Caco-2 (cell line): ENCODE results near the gene MAP3K7. TPM values are rescaled to one million over a fixed set of nuclear protein-coding genes. Genes with fewer than 3 reads are reported as not detected.

ENCODE experiments used
- BruUV-seq: library from RNA; stranded (reverse); fragments of 400-500 nt; replicated peaks from 2 replicates; lab custom pipeline; 2021; lab: Mats Ljungman, UMichigan
- CTCF ChIA-PET: fragments of 300-600 bp; sonication (Branson Sonifier 250); formaldehyde crosslinking; loops from one replicate; lab custom pipeline; 2022; ENCODE audit warnings: antibody characterized with exemption; lab: Charles Lee
- POLR2A ChIA-PET: fragments of 300-600 bp; sonication (Branson Sonifier 250); formaldehyde crosslinking; loops from one replicate; lab custom pipeline; 2022; ENCODE audit warnings: antibody characterized with exemption; lab: Charles Lee
- DNase-seq, 2 experiments: peaks; one replicate each; pipeline versions ENCODE4 v3.0.0 to v3.0.0-alpha.2; 2020 to 2022
- H3K27me3 ChIP-seq: replicated peaks from 2 replicates; pipeline ENCODE4 v1.6.0; 2011; ENCODE audit warnings: low read length; ENCODE audit not compliant: control insufficient read depth, insufficient read depth
- H3K36me3 ChIP-seq: 2 replicates; pipeline ENCODE4 v1.5.1; 2011; ENCODE audit warnings: low read length; ENCODE audit not compliant: control insufficient read depth, insufficient read depth
- H3K4me1 ChIP-seq: fragments of 250-450 bp; sonication (Bioruptor Pico); 2 replicates; pipeline ENCODE4 v1.5.1; 2020; ENCODE audit warnings: mild to moderate bottlenecking
- H3K4me3 ChIP-seq: 2 replicates; pipeline ENCODE4 v1.5.1; 2011; ENCODE audit warnings: low read depth, mild to moderate bottlenecking, control low read depth, low read length
- H3K9me3 ChIP-seq: fragments of 250-450 bp; sonication (Bioruptor Pico); 2 replicates; pipeline ENCODE4 v1.5.1; 2020; ENCODE audit warnings: mild to moderate bottlenecking, moderate library complexity
- H3K27ac Mint-ChIP-seq: one replicate; pipeline ENCODE4 v1.8.0; 2022; ENCODE audit warnings: mixed read lengths; ENCODE audit not compliant: unreplicated experiment
- H3K27me3 Mint-ChIP-seq: one replicate; pipeline ENCODE4 v1.8.0; 2022; ENCODE audit warnings: mixed read lengths; ENCODE audit not compliant: insufficient read depth, unreplicated experiment
- H3K36me3 Mint-ChIP-seq: one replicate; pipeline ENCODE4 v1.8.0; 2022; ENCODE audit warnings: mild to moderate bottlenecking, mixed read lengths; ENCODE audit not compliant: insufficient read depth, unreplicated experiment
- H3K4me1 Mint-ChIP-seq: one replicate; pipeline ENCODE4 v1.8.0; 2022; ENCODE audit warnings: low read depth, mixed read lengths; ENCODE audit not compliant: unreplicated experiment
- H3K4me3 Mint-ChIP-seq: one replicate; pipeline ENCODE4 v1.8.0; 2022; ENCODE audit warnings: mild to moderate bottlenecking, moderate library complexity, mixed read lengths; ENCODE audit not compliant: unreplicated experiment
- H3K9me3 Mint-ChIP-seq: one replicate; pipeline ENCODE4 v1.8.0; 2022; ENCODE audit warnings: mixed read lengths; ENCODE audit not compliant: unreplicated experiment
- intact Hi-C: fragments of 100-400 bp; cut with micrococcal nuclease; formaldehyde crosslinking; loops from one replicate; pipeline ENCODE4 v1.10.0; 2022; ENCODE audit not compliant: unreplicated experiment
- total RNA-seq: library from RNA; stranded (reverse); gene quantifications from 2 replicates; pipeline ENCODE4 v1.2.3, GENCODE V29; 2022
- TF ChIP-seq, protein P1 (sequence below), 2 experiments: fragments of 200-600 bp in 1 of 2; IDR thresholded peaks; 1 replicate in 1 of 2; 2 replicates in 1 of 2; pipeline versions ENCODE4 v1.5.1 to v1.8.0; 2011 to 2022; ENCODE audit warnings: antibody characterized with exemption in 1 of 2, control low read depth in 1 of 2, inconsistent platforms in 1 of 2, low read depth in 1 of 2, low read length in 1 of 2, mild to moderate bottlenecking in 1 of 2, moderate library complexity in 1 of 2; ENCODE audit not compliant: insufficient read depth in 1 of 2, severe bottlenecking in 1 of 2, unreplicated experiment in 1 of 2

MAP3K7 gene
- total RNA-seq, 1 experiment from 2014 or later: 27.7 TPM

DNA sequence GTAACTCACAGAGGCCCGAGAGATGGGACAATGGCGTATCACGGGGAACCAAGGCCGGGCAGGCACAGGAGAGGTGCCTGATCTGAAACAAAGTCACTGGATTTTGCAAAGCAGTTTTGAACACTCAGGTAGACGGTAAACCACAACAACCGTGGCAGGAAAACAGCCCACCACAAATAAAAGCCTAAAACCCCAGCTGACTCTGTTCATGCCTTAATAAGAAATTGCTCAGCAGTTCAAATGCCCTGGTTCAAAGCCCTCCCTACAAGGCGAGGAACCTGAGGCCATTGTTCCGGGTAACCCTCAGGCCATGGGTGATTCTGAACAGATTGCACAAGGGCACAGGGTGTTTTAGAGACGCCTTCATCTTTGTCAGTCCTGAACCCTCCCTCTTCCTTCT lies 114.2 kb downstream of the MAP3K7 start:
- H3K4me1 Mint-ChIP-seq: no peaks in the 10 kb centered on the region
- no peak for DNase-seq
- CTCF ChIA-PET: no interaction called here
- BruUV-seq: no TSS peak
- no peaks in the 10 kb centered on the region; the same call in 1 of the 2 replicates for H3K27me3 ChIP-seq
- POLR2A ChIA-PET: no interaction called here
- H3K4me1 ChIP-seq: no peaks in the 10 kb centered on the region
- no peak overlapping the region for H3K4me3 Mint-ChIP-seq
- intact Hi-C loops: loop anchor here (10.0 kb wide), 1 partner anchor 388 kb away; no protein-coding TSS in a partner anchor
- H3K27me3 Mint-ChIP-seq: peaks cover 7% of the 10 kb centered on the region
- H3K36me3 ChIP-seq: no peaks in the 10 kb centered on the region
- H3K27ac Mint-ChIP-seq: no peak overlapping the region
- no peak overlapping the region for H3K4me3 ChIP-seq
- no peaks in the 10 kb centered on the region for H3K9me3 Mint-ChIP-seq
- H3K36me3 Mint-ChIP-seq: no peaks in the 10 kb centered on the region
- TF ChIP-seq, protein P1, sequence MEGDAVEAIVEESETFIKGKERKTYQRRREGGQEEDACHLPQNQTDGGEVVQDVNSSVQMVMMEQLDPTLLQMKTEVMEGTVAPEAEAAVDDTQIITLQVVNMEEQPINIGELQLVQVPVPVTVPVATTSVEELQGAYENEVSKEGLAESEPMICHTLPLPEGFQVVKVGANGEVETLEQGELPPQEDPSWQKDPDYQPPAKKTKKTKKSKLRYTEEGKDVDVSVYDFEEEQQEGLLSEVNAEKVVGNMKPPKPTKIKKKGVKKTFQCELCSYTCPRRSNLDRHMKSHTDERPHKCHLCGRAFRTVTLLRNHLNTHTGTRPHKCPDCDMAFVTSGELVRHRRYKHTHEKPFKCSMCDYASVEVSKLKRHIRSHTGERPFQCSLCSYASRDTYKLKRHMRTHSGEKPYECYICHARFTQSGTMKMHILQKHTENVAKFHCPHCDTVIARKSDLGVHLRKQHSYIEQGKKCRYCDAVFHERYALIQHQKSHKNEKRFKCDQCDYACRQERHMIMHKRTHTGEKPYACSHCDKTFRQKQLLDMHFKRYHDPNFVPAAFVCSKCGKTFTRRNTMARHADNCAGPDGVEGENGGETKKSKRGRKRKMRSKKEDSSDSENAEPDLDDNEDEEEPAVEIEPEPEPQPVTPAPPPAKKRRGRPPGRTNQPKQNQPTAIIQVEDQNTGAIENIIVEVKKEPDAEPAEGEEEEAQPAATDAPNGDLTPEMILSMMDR (IDR thresholded peaks at IDR 0.05; ENCODE audit: insufficient read depth in 1 of 2, low read depth in 1 of 2, low read length in 1 of 2, severe bottlenecking in 1 of 2, unreplicated experiment in 1 of 2): no peak
- H3K9me3 ChIP-seq: no peaks in the 10 kb centered on the region

DNA sequence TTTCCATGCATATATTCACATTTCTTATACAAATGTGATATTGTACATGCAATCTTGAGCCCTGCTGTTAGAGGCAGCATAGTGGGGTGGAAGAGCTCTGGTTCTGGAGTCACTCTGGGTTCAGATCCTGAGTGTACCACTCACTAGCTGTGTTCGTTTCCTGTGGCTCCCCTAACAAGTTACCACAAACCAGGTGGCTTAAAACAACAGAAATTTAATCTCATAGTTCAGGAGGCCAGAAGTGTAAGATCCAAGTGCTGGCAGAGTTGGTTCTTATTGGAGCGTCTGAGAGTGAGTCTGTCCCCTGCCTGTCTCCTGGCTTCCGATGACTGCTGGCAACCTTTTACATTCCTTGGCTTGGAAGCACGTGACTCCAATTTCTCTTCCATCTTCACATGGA lies 115.6 kb downstream of the MAP3K7 start:
- POLR2A ChIA-PET: no interaction called here

DNA sequence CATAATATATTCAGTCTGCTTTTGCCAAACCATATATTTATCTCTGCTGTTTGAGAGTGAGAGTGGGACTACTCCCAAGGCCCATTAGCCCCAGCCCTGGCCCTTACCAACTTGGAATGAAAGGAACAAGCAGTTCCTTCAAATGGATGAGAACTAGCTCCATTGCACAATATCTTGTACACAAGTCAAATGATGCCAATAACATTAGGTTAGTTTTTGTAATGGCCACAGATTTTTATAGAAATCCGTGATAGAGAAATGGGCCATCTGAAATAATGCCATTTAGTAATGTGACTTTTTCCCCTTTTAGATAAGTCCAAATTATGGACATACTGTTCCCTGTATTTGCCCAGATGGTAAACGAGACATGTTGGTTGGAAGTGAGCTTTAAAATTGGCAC lies 117.0 kb downstream of the MAP3K7 start:
- CTCF ChIA-PET: no interaction called here
- H3K9me3 ChIP-seq: no peaks in the 10 kb centered on the region
- no peak overlapping the region for H3K4me3 ChIP-seq
- no peaks in the 10 kb centered on the region for H3K36me3 ChIP-seq
- BruUV-seq: no TSS peak
- H3K4me1 Mint-ChIP-seq: no peaks in the 10 kb centered on the region
- intact Hi-C loops: loop anchor here (10.0 kb wide), 1 partner anchor 385 kb away; no protein-coding TSS in a partner anchor
- H3K27me3 Mint-ChIP-seq: peaks cover 13% of the 10 kb centered on the region
- H3K36me3 Mint-ChIP-seq: no peaks in the 10 kb centered on the region
- POLR2A ChIA-PET: no interaction called here
- no peak for DNase-seq
- H3K4me1 ChIP-seq: no peaks in the 10 kb centered on the region
- no peaks in the 10 kb centered on the region; the same call in 1 of the 2 replicates for H3K27me3 ChIP-seq
- H3K9me3 Mint-ChIP-seq: no peaks in the 10 kb centered on the region
- H3K4me3 Mint-ChIP-seq: no peak overlapping the region
- no peak overlapping the region for H3K27ac Mint-ChIP-seq
- TF ChIP-seq, protein P1 (IDR thresholded peaks at IDR 0.05; ENCODE audit: insufficient read depth in 1 of 2, low read depth in 1 of 2, low read length in 1 of 2, severe bottlenecking in 1 of 2, unreplicated experiment in 1 of 2): no peak

More for the DNA sequence above, 115.6 kb downstream of the MAP3K7 start:
- no peak overlapping the region for H3K27ac Mint-ChIP-seq
- H3K27me3 Mint-ChIP-seq: peaks cover 7% of the 10 kb centered on the region
- no peak for DNase-seq
- intact Hi-C loops: loop anchor here (10.0 kb wide), 1 partner anchor 386 kb away; no protein-coding TSS in a partner anchor
- BruUV-seq: no TSS peak
- no peaks in the 10 kb centered on the region; the same call in 1 of the 2 replicates for H3K27me3 ChIP-seq
- H3K9me3 ChIP-seq: no peaks in the 10 kb centered on the region
- no peaks in the 10 kb centered on the region for H3K36me3 Mint-ChIP-seq
- H3K4me1 ChIP-seq: no peaks in the 10 kb centered on the region
- H3K4me3 Mint-ChIP-seq: no peak overlapping the region
- CTCF ChIA-PET: no interaction called here
- TF ChIP-seq, protein P1 (IDR thresholded peaks at IDR 0.05; ENCODE audit: insufficient read depth in 1 of 2, low read depth in 1 of 2, low read length in 1 of 2, severe bottlenecking in 1 of 2, unreplicated experiment in 1 of 2): no peak
- H3K4me3 ChIP-seq: no peak overlapping the region
- no peaks in the 10 kb centered on the region for H3K36me3 ChIP-seq
- H3K9me3 Mint-ChIP-seq: no peaks in the 10 kb centered on the region
- no peaks in the 10 kb centered on the region for H3K4me1 Mint-ChIP-seq
